ENCODE data around the gene TAF3. TPM values are rescaled to one million over a fixed set of nuclear protein-coding genes. Genes with fewer than 3 reads are reported as not detected.

TAF3 gene
- total RNA-seq, 1 donor from 2014 or later: 10.8 TPM

GRCh38 chr10:7902413-7902812 is 84.1 kb downstream of the TAF3 start:
- no peak for ATAC-seq
- H3K27me3 ChIP-seq (ENCODE audit: low read depth): no peaks in the 10 kb centered on the region
- TF ChIP-seq, protein P1, sequence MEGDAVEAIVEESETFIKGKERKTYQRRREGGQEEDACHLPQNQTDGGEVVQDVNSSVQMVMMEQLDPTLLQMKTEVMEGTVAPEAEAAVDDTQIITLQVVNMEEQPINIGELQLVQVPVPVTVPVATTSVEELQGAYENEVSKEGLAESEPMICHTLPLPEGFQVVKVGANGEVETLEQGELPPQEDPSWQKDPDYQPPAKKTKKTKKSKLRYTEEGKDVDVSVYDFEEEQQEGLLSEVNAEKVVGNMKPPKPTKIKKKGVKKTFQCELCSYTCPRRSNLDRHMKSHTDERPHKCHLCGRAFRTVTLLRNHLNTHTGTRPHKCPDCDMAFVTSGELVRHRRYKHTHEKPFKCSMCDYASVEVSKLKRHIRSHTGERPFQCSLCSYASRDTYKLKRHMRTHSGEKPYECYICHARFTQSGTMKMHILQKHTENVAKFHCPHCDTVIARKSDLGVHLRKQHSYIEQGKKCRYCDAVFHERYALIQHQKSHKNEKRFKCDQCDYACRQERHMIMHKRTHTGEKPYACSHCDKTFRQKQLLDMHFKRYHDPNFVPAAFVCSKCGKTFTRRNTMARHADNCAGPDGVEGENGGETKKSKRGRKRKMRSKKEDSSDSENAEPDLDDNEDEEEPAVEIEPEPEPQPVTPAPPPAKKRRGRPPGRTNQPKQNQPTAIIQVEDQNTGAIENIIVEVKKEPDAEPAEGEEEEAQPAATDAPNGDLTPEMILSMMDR (IDR thresholded peaks at IDR 0.05): no peak

GRCh38 chr10:7903851-7904250 is 85.5 kb downstream of the TAF3 start:
- Histone ChIP-seq H3K27me3 (ENCODE audit: low read depth) (no peaks in the 10 kb centered on the region), H3K36me3 (no peaks in the 10 kb centered on the region), H3K27ac (no peak overlapping the region), H3K4me3 (no peak overlapping the region), H3K9me3 (no peaks in the 10 kb centered on the region), H3K4me1 (no peaks in the 10 kb centered on the region)
- intact Hi-C loops (cut with DNase I): no loop called here
- ATAC-seq (no peak), DNase-seq (no peak)
- TF ChIP-seq, protein P1 (IDR thresholded peaks at IDR 0.05): no peak

More at GRCh38 chr10:7902413-7902812, 84.1 kb downstream of the TAF3 start:
- no peak for DNase-seq
- Histone ChIP-seq H3K4me3 (no peak overlapping the region), H3K4me1 (no peaks in the 10 kb centered on the region), H3K27ac (no peak overlapping the region), H3K36me3 (no peaks in the 10 kb centered on the region), H3K9me3 (no peaks in the 10 kb centered on the region)
- intact Hi-C loops (cut with DNase I): no loop called here

DNA sequence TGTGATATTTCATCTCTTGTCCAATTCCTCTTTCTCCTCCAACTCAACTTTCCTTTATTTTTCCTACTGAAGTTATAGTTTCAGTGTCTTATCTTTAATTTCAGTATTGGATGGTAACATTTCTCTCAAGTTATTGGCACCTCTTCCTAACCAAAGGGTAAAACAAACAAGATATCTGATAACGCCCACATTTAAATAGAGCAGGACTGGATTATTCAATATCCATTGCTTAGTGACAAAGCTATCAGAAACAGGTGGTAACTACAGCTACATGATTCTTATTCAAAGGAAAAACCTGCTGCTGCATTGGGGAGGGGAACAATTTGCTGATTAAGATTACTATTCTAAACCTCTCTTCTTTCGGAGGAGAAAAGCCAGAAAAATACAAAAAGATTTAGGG is 87.8 kb downstream of the TAF3 start:
- TF ChIP-seq, protein P1 (IDR thresholded peaks at IDR 0.05): no peak
- no peak overlapping the region for H3K4me3 ChIP-seq
- ATAC-seq (no peak), DNase-seq (no peak)
- H3K27me3 ChIP-seq (ENCODE audit: low read depth): no peaks in the 10 kb centered on the region
- no peaks in the 10 kb centered on the region for H3K4me1 ChIP-seq
- intact Hi-C loops (cut with DNase I): no loop called here
- no peak overlapping the region for H3K27ac ChIP-seq
- no peaks in the 10 kb centered on the region for H3K9me3 ChIP-seq
- no peaks in the 10 kb centered on the region for H3K36me3 ChIP-seq

DNA sequence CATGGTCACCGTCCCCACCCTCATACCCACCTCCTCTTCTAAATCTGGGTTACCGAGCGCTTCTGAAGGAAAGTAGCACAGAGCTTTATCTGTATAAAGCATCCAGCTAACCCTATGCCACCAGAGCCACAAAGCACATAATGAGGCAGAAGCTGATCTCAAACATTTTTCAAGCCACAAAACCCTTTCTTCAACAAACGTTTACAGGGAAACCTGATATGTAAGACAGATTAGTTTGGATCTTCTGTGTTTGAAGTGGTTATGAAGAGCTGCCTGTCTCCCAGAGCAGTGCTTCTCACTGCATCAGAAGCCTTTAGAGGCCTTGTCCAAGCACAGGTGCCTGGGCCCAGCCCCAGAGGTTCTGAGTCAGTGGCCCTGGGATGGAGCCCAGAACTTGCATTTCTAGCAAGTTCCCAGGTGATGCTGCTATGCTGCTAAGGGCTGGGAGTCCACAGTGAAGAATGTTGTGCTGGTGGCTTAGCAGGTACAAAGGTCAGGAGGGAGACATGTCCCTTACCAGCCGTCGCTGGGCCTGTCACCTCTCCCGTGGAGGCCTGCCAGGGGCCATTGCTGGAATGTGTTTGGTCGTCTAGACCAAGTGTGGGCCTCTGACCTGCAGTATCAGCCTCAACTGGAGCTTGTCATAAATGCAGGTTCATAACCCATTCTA is 90.4 kb downstream of the TAF3 start:
- TF ChIP-seq, protein P1 (IDR thresholded peaks at IDR 0.05): no peak
- Histone ChIP-seq H3K27ac (no peak overlapping the region), H3K36me3 (no peaks in the 10 kb centered on the region), H3K4me3 (no peak overlapping the region), H3K9me3 (no peaks in the 10 kb centered on the region), H3K4me1 (no peaks in the 10 kb centered on the region), H3K27me3 (ENCODE audit: low read depth) (no peaks in the 10 kb centered on the region)
- intact Hi-C loops (cut with DNase I): no loop called here
- ATAC-seq (no peak), DNase-seq (no peak)

DNA sequence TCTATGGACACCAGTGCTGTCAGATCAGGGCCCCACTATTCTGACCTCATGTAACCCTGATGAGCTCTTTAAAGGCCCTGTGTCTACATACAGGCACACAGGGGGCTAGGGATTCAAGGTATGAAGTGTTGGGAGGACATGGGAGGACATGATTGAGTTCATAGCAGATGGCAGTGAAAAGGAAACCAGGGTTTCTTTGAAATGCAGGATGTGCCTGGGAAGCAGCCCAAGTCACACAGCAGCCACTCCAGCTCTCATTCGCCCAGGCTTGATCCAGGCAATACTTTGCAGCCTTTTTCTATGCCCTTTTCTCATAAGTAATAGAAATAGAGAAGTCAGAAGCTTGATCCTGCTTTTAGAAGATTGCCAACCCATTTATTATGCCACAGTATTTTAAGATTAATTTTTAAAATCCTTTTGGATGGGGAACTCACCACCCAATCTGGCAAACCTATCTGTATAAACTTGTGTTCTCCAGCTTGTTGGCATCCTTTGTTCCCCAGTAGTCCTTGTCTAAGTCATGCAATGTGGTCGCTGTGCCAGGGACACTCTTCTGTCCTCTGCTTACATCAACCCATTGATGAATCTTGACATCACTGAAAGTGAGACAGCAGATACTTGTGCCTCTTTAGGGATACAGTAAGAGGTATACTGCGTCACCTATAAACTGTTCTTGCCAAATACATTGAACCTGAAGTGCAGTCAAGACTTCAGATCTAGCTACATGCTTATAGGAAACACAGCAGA is 95.0 kb downstream of the TAF3 start:
- Histone ChIP-seq H3K27ac (no peak overlapping the region), H3K4me3 (no peak overlapping the region), H3K9me3 (no peaks in the 10 kb centered on the region), H3K27me3 (ENCODE audit: low read depth) (no peaks in the 10 kb centered on the region), H3K36me3 (no peaks in the 10 kb centered on the region), H3K4me1 (no peaks in the 10 kb centered on the region)
- ATAC-seq (no peak), DNase-seq (no peak)
- TF ChIP-seq, protein P1 (IDR thresholded peaks at IDR 0.05): no peak
- intact Hi-C loops (cut with DNase I): no loop called here
